GM12878 (cell line): ENCODE data around the gene DUSP8. TPM values are rescaled to one million over a fixed set of nuclear protein-coding genes. Genes with fewer than 3 reads are reported as not detected.

ENCODE experiments used
- ATAC-seq: fragments of 200-7000 bp; cut with Tn5 transposase; 3 replicates; pipeline ENCODE4 v1.9.1; 2020; ENCODE audit warnings: mild to moderate bottlenecking, moderate library complexity
- BruUV-seq: library from RNA; stranded (reverse); fragments of 400-500 nt; replicated peaks from 2 replicates; lab custom pipeline; 2021; lab: Mats Ljungman, UMichigan
- CTCF ChIA-PET: fragments of 300-600 bp; sonication (Branson Sonifier 250); formaldehyde crosslinking; extraction: SDS; loops from one replicate; lab custom pipeline; 2021; ENCODE audit warnings: inconsistent platforms; lab: Yijun Ruan, JAX
- POLR2A ChIA-PET: fragments of 350-600 bp; formaldehyde crosslinking; extraction: SDS; loops from one replicate; lab custom pipeline; 2021; ENCODE audit warnings: inconsistent platforms; lab: Charles Lee
- RAD21 ChIA-PET: fragments of 300-600 bp; sonication (Branson Sonifier 250); formaldehyde crosslinking; loops from one replicate; lab custom pipeline; 2023; ENCODE audit warnings: antibody characterized with exemption; ENCODE audit not compliant: unreplicated experiment; lab: Charles Lee
- SMC1A ChIA-PET: fragments of 300-600 bp; sonication (Branson Sonifier 250); formaldehyde crosslinking; loops from one replicate; lab custom pipeline; 2023; ENCODE audit not compliant: unreplicated experiment, uncharacterized antibody; lab: Charles Lee
- DNase-seq: peaks from one replicate; pipeline ENCODE4 v3.0.0-alpha.2; 2011; ENCODE audit warnings: low read depth, low spot score
- FAIRE-seq: peaks from 3 replicates; lab custom pipeline; 2011; peaks lifted over from hg19 to GRCh38; lab: Jason Lieb, UNC
- H2AFZ ChIP-seq: 2 replicates; pipeline ENCODE4 v1.6.0; 2011; ENCODE audit warnings: low read depth, low read length, control low read depth; ENCODE audit not compliant: control insufficient read depth
- H3K27ac ChIP-seq: 2 replicates; pipeline ENCODE4 v1.5.1; 2011; ENCODE audit warnings: control low read depth; ENCODE audit not compliant: control insufficient read depth, insufficient read depth
- H3K27me3 ChIP-seq, 2 experiments: replicated peaks in 1 of 2; 2 replicates each; pipeline versions ENCODE4 v1.6.0 to v1.6.1; 2011; ENCODE audit warnings: low read length in 1 of 2; ENCODE audit not compliant: control insufficient read depth in 2 of 2, insufficient read depth in 2 of 2
- H3K36me3 ChIP-seq, 2 experiments: 2 replicates each; pipeline ENCODE4 v1.5.1; 2011; ENCODE audit warnings: low read length in 1 of 2; ENCODE audit not compliant: control insufficient read depth in 2 of 2, insufficient read depth in 2 of 2
- H3K4me1 ChIP-seq: 2 replicates; pipeline ENCODE4 v1.6.1; 2011; ENCODE audit warnings: mild to moderate bottlenecking, low read length, moderate library complexity, mixed read lengths; ENCODE audit not compliant: control insufficient read depth, insufficient read depth
- H3K4me2 ChIP-seq: 2 replicates; pipeline ENCODE4 v1.6.0; 2011; ENCODE audit warnings: control low read depth; ENCODE audit not compliant: control insufficient read depth, insufficient read depth
- H3K4me3 ChIP-seq: fragments of 200-600 bp; sonication (generic); 2 replicates; pipeline ENCODE4 v1.5.1; 2016
- H3K79me2 ChIP-seq: 2 replicates; pipeline ENCODE4 v1.6.0; 2011; ENCODE audit warnings: low read length; ENCODE audit not compliant: control insufficient read depth, insufficient read depth
- H3K9ac ChIP-seq: 2 replicates; pipeline ENCODE4 v1.8.0; 2011; ENCODE audit warnings: low read length, control low read depth, mixed read lengths; ENCODE audit not compliant: control insufficient read depth, insufficient read depth
- H3K9me3 ChIP-seq: replicated peaks from 3 replicates; pipeline ENCODE4 v1.5.1; 2011; ENCODE audit warnings: mild to moderate bottlenecking, low read length; ENCODE audit not compliant: control insufficient read depth, insufficient read depth
- H4K20me1 ChIP-seq: 2 replicates; pipeline ENCODE4 v1.6.0; 2011; ENCODE audit not compliant: control insufficient read depth, insufficient read depth
- ASH2L ChIP-seq: fragments of 300-600, 200-600 bp; sonication (generic); IDR thresholded peaks from 2 replicates; pipeline ENCODE4 v1.6.1; 2017; ENCODE audit warnings: low read depth, mild to moderate bottlenecking, borderline replicate concordance
- HDGF ChIP-seq: fragments of 450-650 bp; IDR thresholded peaks from 2 replicates; pipeline ENCODE4 v1.6.1; 2016; ENCODE audit warnings: antibody characterized with exemption
- KLF5 ChIP-seq: fragments of 450-650 bp; IDR thresholded peaks from 2 replicates; pipeline ENCODE4 v1.6.1; 2014; ENCODE audit warnings: mild to moderate bottlenecking; ENCODE audit not compliant: partially characterized antibody
- MTA2 ChIP-seq: fragments of 450-650 bp; IDR thresholded peaks from 2 replicates; pipeline ENCODE4 v1.6.1; 2016; ENCODE audit warnings: low read depth, mild to moderate bottlenecking, moderate library complexity
- NFYA ChIP-seq: IDR thresholded peaks from 2 replicates; pipeline ENCODE4 v1.6.1; 2011; ENCODE audit warnings: low read depth, mild to moderate bottlenecking, low read length, improper control_type of control experiment, borderline replicate concordance
- NR2F1 ChIP-seq: fragments of 450-650 bp; conservative IDR thresholded peaks from 2 replicates; pipeline ENCODE4 v1.6.1; 2017; ENCODE audit warnings: mild to moderate bottlenecking
- NRF1 ChIP-seq: conservative IDR thresholded peaks from 2 replicates; pipeline ENCODE4 v1.6.1; 2011; ENCODE audit warnings: mild to moderate bottlenecking, low read depth, low read length, improper control_type of control experiment
- PAX5 ChIP-seq: IDR thresholded peaks from 2 replicates; pipeline ENCODE4 v1.6.1; 2011; ENCODE audit warnings: low read depth, low read length, borderline replicate concordance
- RFX5 ChIP-seq: IDR thresholded peaks from 2 replicates; pipeline ENCODE4 v1.6.1; 2011; ENCODE audit warnings: low read depth, low read length, improper control_type of control experiment
- SIX5 ChIP-seq: IDR thresholded peaks from 2 replicates; pipeline ENCODE4 v1.6.1; 2011; ENCODE audit warnings: mild to moderate bottlenecking, low read depth, low read length, moderate library complexity; ENCODE audit not compliant: severe bottlenecking
- SMC3 ChIP-seq: IDR thresholded peaks from 2 replicates; pipeline ENCODE4 v1.6.1; 2011; ENCODE audit warnings: low read length, improper control_type of control experiment, borderline replicate concordance
- STAT1 ChIP-seq: fragments of 450-650 bp; conservative IDR thresholded peaks from 2 replicates; pipeline ENCODE4 v1.6.1; 2014; ENCODE audit warnings: antibody characterized with exemption, mild to moderate bottlenecking
- WRNIP1 ChIP-seq: IDR thresholded peaks from 2 replicates; pipeline ENCODE4 v1.6.1; 2011; ENCODE audit warnings: low read depth, low read length, improper control_type of control experiment, borderline replicate concordance
- ZNF217 ChIP-seq: fragments of 450-650 bp; IDR thresholded peaks from 2 replicates; pipeline ENCODE4 v1.6.1; 2017; ENCODE audit warnings: antibody characterized with exemption, mild to moderate bottlenecking
- WGBS: methylation state at CpG from one replicate; pipeline ENCODE4 v1.1.6; 2016; ENCODE audit warnings: low lambda C conversion rate; ENCODE audit not compliant: insufficient replicate concordance, insufficient coverage; ENCODE audit errors: missing lambda C conversion rate; 5-methylcytosine and 5-hydroxymethylcytosine counted together
- in situ Hi-C: fragments of 300-500 bp; cut with MboI; formaldehyde crosslinking; loops from 9 replicates; pipeline ENCODE4 v1.14.3; 2018; ENCODE audit warnings: mixed read lengths
- intact Hi-C: fragments of 100-400 bp; cut with micrococcal nuclease; formaldehyde crosslinking; loops from one replicate; pipeline ENCODE4 v1.14.2; 2022; ENCODE audit not compliant: unreplicated experiment
- polyA plus RNA-seq, 11 experiments: library from polyadenylated mRNA; depleted of rRNA in 4 of 11; unstranded in 6 of 11; stranded (reverse) in 5 of 11; fragments of >200 nt; fragmentation: Nextera tagmentation in 4 of 11; fragmentation: Illumina TruSeq in 1 of 11; extraction: Ambion mirVana in 4 of 11; extraction: Trizol in 1 of 11; gene quantifications; 1 replicate in 1 of 11; 2 replicates in 10 of 11; pipeline versions ENCODE4 v1.2.1 to v1.2.3, GENCODE V29; 2011 to 2016; ENCODE audit warnings: inconsistent platforms in 2 of 11, missing spikeins in 2 of 11, low read depth in 1 of 11
- total RNA-seq, 4 experiments: library from RNA; depleted of rRNA in 3 of 4; stranded (reverse); fragments of >200 nt in 3 of 4; fragmentation: Illumina TruSeq in 1 of 4; extraction: Trizol in 1 of 4; gene quantifications; 2 replicates each; pipeline versions ENCODE4 v1.2.1 to v1.2.3, GENCODE V29; 2013 to 2021
- TF ChIP-seq, protein P1 (sequence below): fragments of 450-650 bp; formaldehyde crosslinking; IDR thresholded peaks from 2 replicates; pipeline ENCODE4 v1.5.0; 2022; ENCODE audit warnings: mild to moderate bottlenecking, missing genetic modification characterization
- TF ChIP-seq, protein P2 (sequence below): IDR thresholded peaks from 2 replicates; pipeline ENCODE4 v1.6.1; 2011; ENCODE audit warnings: borderline replicate concordance, low read depth, mild to moderate bottlenecking, moderate library complexity, low read length; ENCODE audit not compliant: insufficient read depth, poor library complexity, severe bottlenecking
- TF ChIP-seq, protein P3 (sequence below): IDR thresholded peaks from 2 replicates; pipeline ENCODE4 v1.6.1; 2012; ENCODE audit warnings: low read depth, low read length, improper control_type of control experiment
- TF ChIP-seq, protein P4 (sequence below): fragments of 450-650 bp; IDR thresholded peaks from 2 replicates; pipeline ENCODE4 v1.6.1; 2017; ENCODE audit warnings: low read depth, mild to moderate bottlenecking, moderate library complexity

Gene DUSP8
- total and polyA plus RNA-seq, 10 of the 15 experiments (the other 5 are each of a cell fraction or from before 2014, with no cell fraction given), result 0.04 to 1.7 (median 0.26) TPM; not detected in 6

DNA sequence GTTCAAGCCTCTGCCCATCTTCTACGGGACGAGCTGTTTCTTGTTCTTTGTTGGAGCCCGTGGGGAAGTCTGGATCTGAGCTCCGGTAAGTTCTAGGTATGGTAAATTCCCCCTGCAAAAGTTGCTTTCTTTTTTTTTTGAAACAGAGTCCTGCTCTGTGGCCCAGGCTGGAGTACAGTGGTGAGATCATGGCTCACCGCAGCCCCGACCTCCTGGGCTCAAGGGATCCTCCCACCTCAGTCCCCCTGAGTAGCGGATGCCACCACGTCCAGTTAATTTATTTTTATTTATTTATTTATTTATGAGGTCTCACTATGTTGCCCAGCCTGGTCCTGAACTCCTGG lies 50.0 kb downstream of the DUSP8 start:
- peak overlapping the region; percentile 62 for H3K27ac ChIP-seq
- no peaks in the 10 kb centered on the region for H3K27me3 ChIP-seq
- ATAC-seq (peak; percentile 68), DNase-seq (no peak), FAIRE-seq (no peak)
- intact Hi-C loops (no loop called here), in situ Hi-C loops (no loop called here)
- no peaks in the 10 kb centered on the region for H3K9me3 ChIP-seq
- peak overlapping the region; percentile 67 for H3K9ac ChIP-seq
- H2AFZ ChIP-seq, result peak overlapping the region; percentile 69
- peak overlapping the region; percentile 67 for H3K4me2 ChIP-seq
- RAD21 ChIA-PET, result interaction anchor here (2.1 kb wide), 1 partner anchor 52 kb away, joined by 11 read pairs; no protein-coding TSS in a partner anchor
- peak overlapping the region; percentile 48; the same call in 1 of the 2 replicates for H3K4me3 ChIP-seq
- H3K79me2 ChIP-seq, result peaks cover 4% of the 10 kb centered on the region
- POLR2A ChIA-PET, result interaction anchor here (0.5 to 1.8 kb wide), 2 partner anchors 15 to 683 kb away, joined by 3 to 6 read pairs; no protein-coding TSS in a partner anchor
- CTCF ChIA-PET, result interaction anchor here (0.7 to 2.0 kb wide), 5 partner anchors 15 to 328 kb away, joined by 3 to 9 read pairs (median 3); partner anchors contain the start of gene DUSP8
- 6% methylated on average over 8 of the region's 8 CpGs for WGBS
- SMC1A ChIA-PET, result interaction anchor here (1.8 kb wide), 1 partner anchor 53 kb away, joined by 8 read pairs; no protein-coding TSS in a partner anchor
- BruUV-seq, result no TSS peak
- no peaks in the 10 kb centered on the region for H4K20me1 ChIP-seq
- peaks cover 0 to 1% of the 10 kb centered on the region in 2 experiments; a peak in 1 of 4 replicates for H3K36me3 ChIP-seq
- H3K4me1 ChIP-seq, result peaks cover 10% of the 10 kb centered on the region
- TF ChIP-seq RFX5, result no peak
- TF ChIP-seq, protein P1, sequence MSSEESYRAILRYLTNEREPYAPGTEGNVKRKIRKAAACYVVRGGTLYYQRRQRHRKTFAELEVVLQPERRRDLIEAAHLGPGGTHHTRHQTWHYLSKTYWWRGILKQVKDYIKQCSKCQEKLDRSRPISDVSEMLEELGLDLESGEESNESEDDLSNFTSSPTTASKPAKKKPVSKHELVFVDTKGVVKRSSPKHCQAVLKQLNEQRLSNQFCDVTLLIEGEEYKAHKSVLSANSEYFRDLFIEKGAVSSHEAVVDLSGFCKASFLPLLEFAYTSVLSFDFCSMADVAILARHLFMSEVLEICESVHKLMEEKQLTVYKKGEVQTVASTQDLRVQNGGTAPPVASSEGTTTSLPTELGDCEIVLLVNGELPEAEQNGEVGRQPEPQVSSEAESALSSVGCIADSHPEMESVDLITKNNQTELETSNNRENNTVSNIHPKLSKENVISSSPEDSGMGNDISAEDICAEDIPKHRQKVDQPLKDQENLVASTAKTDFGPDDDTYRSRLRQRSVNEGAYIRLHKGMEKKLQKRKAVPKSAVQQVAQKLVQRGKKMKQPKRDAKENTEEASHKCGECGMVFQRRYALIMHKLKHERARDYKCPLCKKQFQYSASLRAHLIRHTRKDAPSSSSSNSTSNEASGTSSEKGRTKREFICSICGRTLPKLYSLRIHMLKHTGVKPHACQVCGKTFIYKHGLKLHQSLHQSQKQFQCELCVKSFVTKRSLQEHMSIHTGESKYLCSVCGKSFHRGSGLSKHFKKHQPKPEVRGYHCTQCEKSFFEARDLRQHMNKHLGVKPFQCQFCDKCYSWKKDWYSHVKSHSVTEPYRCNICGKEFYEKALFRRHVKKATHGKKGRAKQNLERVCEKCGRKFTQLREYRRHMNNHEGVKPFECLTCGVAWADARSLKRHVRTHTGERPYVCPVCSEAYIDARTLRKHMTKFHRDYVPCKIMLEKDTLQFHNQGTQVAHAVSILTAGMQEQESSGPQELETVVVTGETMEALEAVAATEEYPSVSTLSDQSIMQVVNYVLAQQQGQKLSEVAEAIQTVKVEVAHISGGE, result no peak
- TF ChIP-seq, protein P2, sequence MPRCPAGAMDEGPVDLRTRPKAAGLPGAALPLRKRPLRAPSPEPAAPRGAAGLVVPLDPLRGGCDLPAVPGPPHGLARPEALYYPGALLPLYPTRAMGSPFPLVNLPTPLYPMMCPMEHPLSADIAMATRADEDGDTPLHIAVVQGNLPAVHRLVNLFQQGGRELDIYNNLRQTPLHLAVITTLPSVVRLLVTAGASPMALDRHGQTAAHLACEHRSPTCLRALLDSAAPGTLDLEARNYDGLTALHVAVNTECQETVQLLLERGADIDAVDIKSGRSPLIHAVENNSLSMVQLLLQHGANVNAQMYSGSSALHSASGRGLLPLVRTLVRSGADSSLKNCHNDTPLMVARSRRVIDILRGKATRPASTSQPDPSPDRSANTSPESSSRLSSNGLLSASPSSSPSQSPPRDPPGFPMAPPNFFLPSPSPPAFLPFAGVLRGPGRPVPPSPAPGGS, result peak; percentile 1
- TF ChIP-seq ASH2L, result no peak
- TF ChIP-seq HDGF, result no peak
- TF ChIP-seq WRNIP1, result no peak
- TF ChIP-seq, protein P3, sequence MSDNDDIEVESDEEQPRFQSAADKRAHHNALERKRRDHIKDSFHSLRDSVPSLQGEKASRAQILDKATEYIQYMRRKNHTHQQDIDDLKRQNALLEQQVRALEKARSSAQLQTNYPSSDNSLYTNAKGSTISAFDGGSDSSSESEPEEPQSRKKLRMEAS, result no peak
- TF ChIP-seq NRF1, result no peak
- no peak for TF ChIP-seq SMC3
- TF ChIP-seq PAX5, result no peak
- TF ChIP-seq NR2F1, result no peak
- TF ChIP-seq SIX5, result no peak
- no peak for TF ChIP-seq ZNF217
- no peak for TF ChIP-seq KLF5
- TF ChIP-seq MTA2, result no peak
- TF ChIP-seq STAT1, result no peak
- TF ChIP-seq NFYA, result no peak
- TF ChIP-seq, protein P4, sequence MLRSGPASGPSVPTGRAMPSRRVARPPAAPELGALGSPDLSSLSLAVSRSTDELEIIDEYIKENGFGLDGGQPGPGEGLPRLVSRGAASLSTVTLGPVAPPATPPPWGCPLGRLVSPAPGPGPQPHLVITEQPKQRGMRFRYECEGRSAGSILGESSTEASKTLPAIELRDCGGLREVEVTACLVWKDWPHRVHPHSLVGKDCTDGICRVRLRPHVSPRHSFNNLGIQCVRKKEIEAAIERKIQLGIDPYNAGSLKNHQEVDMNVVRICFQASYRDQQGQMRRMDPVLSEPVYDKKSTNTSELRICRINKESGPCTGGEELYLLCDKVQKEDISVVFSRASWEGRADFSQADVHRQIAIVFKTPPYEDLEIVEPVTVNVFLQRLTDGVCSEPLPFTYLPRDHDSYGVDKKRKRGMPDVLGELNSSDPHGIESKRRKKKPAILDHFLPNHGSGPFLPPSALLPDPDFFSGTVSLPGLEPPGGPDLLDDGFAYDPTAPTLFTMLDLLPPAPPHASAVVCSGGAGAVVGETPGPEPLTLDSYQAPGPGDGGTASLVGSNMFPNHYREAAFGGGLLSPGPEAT, result peak; percentile 53
